Right renal cortex interstitium (tissue), 3 donors: ENCODE measurements around the gene B4GALT6. TPM values are rescaled to one million over a fixed set of nuclear protein-coding genes. Genes with fewer than 3 reads are reported as not detected.

Source experiments
- polyA plus RNA-seq, 3 donors: library from polyadenylated mRNA; unstranded; fragments of 120-200 nt; gene quantifications; one replicate each; pipeline ENCODE4 v1.2.1, GENCODE V29; 2013; ENCODE audit not compliant: insufficient read length in 3 of 3

B4GALT6 gene
- polyA plus RNA-seq, 3 donors = 16.7 to 18.5 (median 17.1) TPM

Other genes starting within 250 kb of the B4GALT6 start
- gene DSG3, start 236.8 kb downstream of the B4GALT6 start, polyA plus RNA-seq = not detected
- 10 to 100 TPM; 56.1 to 60.3 (median 57.5) TPM for gene DSG2, start 186.4 kb downstream of the B4GALT6 start, polyA plus RNA-seq
- 1 to 10 TPM in 1 of 3 donors, under 1 TPM in 2; 0.25 to 1.1 (median 0.71) TPM for gene TTR, start 92.7 kb downstream of the B4GALT6 start, polyA plus RNA-seq
- under 1 TPM in 2 of 3 donors, not detected in 1; 0.21 to 0.44 TPM for gene SLC25A52, start 76.3 kb upstream of the B4GALT6 start, polyA plus RNA-seq